Measurements from ENCODE around the gene CDK11B. TPM values are rescaled to one million over a fixed set of nuclear protein-coding genes. Genes with fewer than 3 reads are reported as not detected.
"Not testable (repeated sequence)": the region's sequence is repeated elsewhere in the genome, so short reads cannot be mapped to it uniquely, and the experiment has no call there.

Gene CDK11B
- total RNA-seq, 4 donors from 2014 or later, result 19.4 to 42.3 (median 21.8) TPM

DNA sequence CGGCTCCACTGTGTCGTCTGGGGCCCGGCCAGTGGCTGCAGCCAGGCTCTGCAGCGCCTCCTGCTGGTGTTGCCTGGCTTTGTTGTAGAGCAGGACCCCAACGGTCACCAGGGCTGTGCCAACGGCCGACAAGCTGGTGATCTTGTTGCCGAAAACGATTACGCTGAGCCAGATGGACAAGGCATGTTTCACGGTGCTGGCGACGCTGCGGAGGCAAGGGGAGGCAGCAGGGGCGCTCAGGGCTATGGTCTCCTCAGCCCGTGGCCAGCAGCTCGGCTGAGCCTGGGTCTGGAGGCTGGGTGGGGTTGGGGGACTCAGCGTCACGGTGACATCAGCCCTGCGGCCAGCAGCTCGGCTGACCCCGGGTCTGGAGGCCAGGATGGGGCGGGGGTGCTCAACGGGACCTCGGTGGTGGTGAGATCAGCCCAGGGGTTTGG is 7.0 kb upstream of the CDK11B start:
- 84 to 89% methylated on average over 23 to 25 of the region's 25 CpGs for WGBS, 2 donors
- no peak overlapping the region for H3K4me3 ChIP-seq (ENCODE audit: low read depth, poor library complexity, severe bottlenecking)
- no peak for TF ChIP-seq POLR2A (IDR thresholded peaks at IDR 0.05)
- TF ChIP-seq, protein P1, sequence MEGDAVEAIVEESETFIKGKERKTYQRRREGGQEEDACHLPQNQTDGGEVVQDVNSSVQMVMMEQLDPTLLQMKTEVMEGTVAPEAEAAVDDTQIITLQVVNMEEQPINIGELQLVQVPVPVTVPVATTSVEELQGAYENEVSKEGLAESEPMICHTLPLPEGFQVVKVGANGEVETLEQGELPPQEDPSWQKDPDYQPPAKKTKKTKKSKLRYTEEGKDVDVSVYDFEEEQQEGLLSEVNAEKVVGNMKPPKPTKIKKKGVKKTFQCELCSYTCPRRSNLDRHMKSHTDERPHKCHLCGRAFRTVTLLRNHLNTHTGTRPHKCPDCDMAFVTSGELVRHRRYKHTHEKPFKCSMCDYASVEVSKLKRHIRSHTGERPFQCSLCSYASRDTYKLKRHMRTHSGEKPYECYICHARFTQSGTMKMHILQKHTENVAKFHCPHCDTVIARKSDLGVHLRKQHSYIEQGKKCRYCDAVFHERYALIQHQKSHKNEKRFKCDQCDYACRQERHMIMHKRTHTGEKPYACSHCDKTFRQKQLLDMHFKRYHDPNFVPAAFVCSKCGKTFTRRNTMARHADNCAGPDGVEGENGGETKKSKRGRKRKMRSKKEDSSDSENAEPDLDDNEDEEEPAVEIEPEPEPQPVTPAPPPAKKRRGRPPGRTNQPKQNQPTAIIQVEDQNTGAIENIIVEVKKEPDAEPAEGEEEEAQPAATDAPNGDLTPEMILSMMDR (IDR thresholded peaks at IDR 0.05), result no peak
- no peak for DNase-seq (ENCODE audit: low spot score in 2 of 2)
- intact Hi-C loops (cut with DNase I; ENCODE audit: low total_unique reads), result no loop called here

GRCh38 chr1:1664941-1665814 is 6.4 kb upstream of the CDK11B start:
- intact Hi-C loops (cut with DNase I; ENCODE audit: low total_unique reads), result no loop called here
- no peak for DNase-seq (ENCODE audit: low spot score in 2 of 2)
- H3K4me3 ChIP-seq (ENCODE audit: low read depth, poor library complexity, severe bottlenecking), result no peak overlapping the region
- WGBS, 2 donors, result 90 to 91% methylated on average over 20 to 27 of the region's 27 CpGs
- no peak for TF ChIP-seq POLR2A (IDR thresholded peaks at IDR 0.05)
- TF ChIP-seq, protein P1 (IDR thresholded peaks at IDR 0.05), result no peak

DNA sequence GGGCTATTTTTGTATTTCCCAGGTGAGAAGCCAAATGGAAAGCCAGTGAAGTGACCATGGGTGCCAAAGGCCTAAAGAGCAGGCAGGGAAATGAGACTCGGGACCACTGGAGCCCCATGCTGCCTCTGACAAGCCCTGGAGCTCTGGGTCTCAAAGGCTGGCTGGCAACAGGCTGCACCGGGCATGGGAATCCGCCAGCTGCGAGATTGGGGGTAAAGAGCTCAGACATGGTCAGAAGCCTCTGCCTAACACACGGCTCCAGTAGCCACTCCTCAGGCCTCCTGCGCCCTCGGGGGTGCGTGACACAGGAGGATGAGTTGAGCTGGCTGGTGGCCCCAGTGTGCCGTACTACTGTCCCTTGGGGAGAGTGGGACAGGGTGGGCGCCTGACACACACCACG is 5.5 kb upstream of the CDK11B start:
- 65 to 66% methylated on average over 2 of the region's 11 CpGs for WGBS, 2 donors

GRCh38 chr1:1662830-1663560 is 4.2 kb upstream of the CDK11B start:
- intact Hi-C loops (cut with DNase I; ENCODE audit: low total_unique reads); DNase-seq (ENCODE audit: low spot score in 2 of 2); H3K4me3 ChIP-seq (ENCODE audit: low read depth, poor library complexity, severe bottlenecking): not testable (repeated sequence)
- 53 to 58% methylated on average over 15 of the region's 15 CpGs for WGBS, 2 donors

More for the DNA sequence above, 5.5 kb upstream of the CDK11B start:
- intact Hi-C loops (cut with DNase I; ENCODE audit: low total_unique reads); H3K4me3 ChIP-seq (ENCODE audit: low read depth, poor library complexity, severe bottlenecking); DNase-seq (ENCODE audit: low spot score in 2 of 2): not testable (repeated sequence)

GRCh38 chr1:1662392-1662791 is 3.6 kb upstream of the CDK11B start:
- H3K4me3 ChIP-seq (ENCODE audit: low read depth, poor library complexity, severe bottlenecking); DNase-seq (ENCODE audit: low spot score in 2 of 2); intact Hi-C loops (cut with DNase I; ENCODE audit: low total_unique reads): not testable (repeated sequence)
- 58 to 61% methylated on average over 4 to 9 of the region's 9 CpGs for WGBS, 2 donors

GRCh38 chr1:1648265-1648664 is 10.5 kb downstream of the CDK11B start:
- intact Hi-C loops (cut with DNase I; ENCODE audit: low total_unique reads), result not testable (repeated sequence)

DNA sequence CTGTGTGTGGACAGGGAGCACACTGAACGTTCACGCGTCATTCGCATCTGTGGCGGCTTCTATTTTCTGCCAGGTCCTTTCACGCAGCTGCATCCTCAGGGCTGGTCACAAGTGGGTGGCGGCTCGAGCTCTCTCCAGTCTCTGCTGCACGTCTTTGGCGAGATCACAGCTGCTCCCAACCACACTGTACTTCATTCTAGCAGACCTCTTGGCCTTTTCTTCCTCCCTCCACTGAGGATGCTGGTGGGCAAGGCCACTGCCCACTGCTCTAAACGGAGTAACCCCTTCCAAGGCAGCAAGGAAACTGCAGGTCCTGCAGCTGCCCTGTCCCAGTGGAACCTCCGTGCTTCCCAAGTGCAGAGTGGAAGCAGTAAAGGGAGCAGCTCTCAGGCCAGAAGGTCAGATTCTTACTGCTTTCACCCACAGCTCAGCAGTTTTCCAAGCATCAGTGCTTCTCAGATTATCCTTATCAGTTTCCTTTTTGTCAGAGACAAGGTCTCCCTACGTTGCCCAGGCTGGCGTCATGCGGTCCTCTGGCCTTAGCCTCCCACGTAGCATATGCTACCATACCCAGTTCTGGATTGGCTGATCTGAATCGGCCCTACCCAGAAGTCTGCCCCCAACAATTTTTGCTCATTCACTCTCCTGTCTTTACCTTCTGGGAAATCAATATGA is 11.1 kb downstream of the CDK11B start:
- H3K4me3 ChIP-seq (ENCODE audit: low read depth, poor library complexity, severe bottlenecking); intact Hi-C loops (cut with DNase I; ENCODE audit: low total_unique reads); DNase-seq (ENCODE audit: low spot score in 2 of 2): not testable (repeated sequence)
- WGBS, 2 donors, result 89 to 92% methylated on average over 17 of the region's 17 CpGs

More at GRCh38 chr1:1648265-1648664, 10.5 kb downstream of the CDK11B start:
- DNase-seq (ENCODE audit: low spot score in 2 of 2), result peak in 1 of 2 donors; percentile 53
- H3K4me3 ChIP-seq (ENCODE audit: low read depth, poor library complexity, severe bottlenecking), result not testable (repeated sequence)
- 94 to 95% methylated on average over 11 of the region's 11 CpGs for WGBS, 2 donors

DNA sequence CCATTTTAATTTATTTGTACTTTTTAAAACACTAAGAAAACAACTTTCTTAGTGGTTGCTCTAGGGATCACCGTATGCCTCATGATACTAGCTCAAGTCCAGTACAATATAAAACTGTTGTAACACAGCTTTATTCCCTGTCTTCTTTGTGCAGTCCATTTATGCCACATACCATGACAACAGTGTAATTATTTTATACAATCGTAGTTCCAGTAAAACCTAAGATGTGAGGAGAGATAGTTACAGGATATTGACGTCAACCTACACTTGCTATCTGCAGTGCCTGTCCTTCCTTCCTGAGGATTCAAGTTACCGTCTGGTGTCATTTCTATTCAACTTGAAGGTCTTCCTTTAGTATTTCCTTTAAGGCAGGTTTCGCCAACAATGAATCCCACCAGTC is 12.5 kb downstream of the CDK11B start:
- WGBS, 2 donors, result 78 to 79% methylated on average over 4 to 5 of the region's 5 CpGs
- DNase-seq (ENCODE audit: low spot score in 2 of 2); H3K4me3 ChIP-seq (ENCODE audit: low read depth, poor library complexity, severe bottlenecking); intact Hi-C loops (cut with DNase I; ENCODE audit: low total_unique reads): not testable (repeated sequence)

- WGBS, 2 donors, result 92 to 95% methylated on average over 16 to 26 of the region's 38 CpGs
- intact Hi-C loops (cut with DNase I; ENCODE audit: low total_unique reads); H3K4me3 ChIP-seq (ENCODE audit: low read depth, poor library complexity, severe bottlenecking): not testable (repeated sequence)
- DNase-seq (ENCODE audit: low spot score in 2 of 2), result peak in 1 of 2 donors; percentile 52
Observed at GRCh38 chr1:1640711-1641461, 17.9 kb downstream of the CDK11B start.

DNA sequence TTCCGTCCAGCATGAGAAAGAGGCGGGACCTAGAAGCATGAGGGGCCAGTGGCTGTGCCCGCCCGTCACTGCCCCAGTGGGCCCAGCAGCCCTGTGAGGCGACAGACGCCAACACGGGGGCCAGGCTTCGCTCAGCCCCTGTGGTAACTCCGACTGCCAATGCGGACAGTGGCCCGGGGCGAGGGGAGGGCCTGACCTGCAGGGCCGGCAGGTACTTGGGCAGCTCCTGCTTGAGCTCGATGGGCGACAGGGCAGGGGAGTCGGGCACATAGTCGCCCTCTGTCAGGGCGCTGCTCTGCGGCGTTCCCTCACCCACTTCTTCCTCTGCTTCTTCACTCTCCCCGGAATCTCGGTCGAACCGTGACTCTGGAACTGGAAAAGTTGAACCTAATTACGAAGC is 18.7 kb downstream of the CDK11B start:
- intact Hi-C loops (cut with DNase I; ENCODE audit: low total_unique reads); H3K4me3 ChIP-seq (ENCODE audit: low read depth, poor library complexity, severe bottlenecking): not testable (repeated sequence)
- WGBS, 2 donors, result 89 to 90% methylated on average over 9 to 17 of the region's 25 CpGs
- DNase-seq (ENCODE audit: low spot score in 2 of 2), result peak in 1 of 2 donors; percentile 78

- intact Hi-C loops (cut with DNase I; ENCODE audit: low total_unique reads); H3K4me3 ChIP-seq (ENCODE audit: low read depth, poor library complexity, severe bottlenecking): not testable (repeated sequence)
- peak in 1 of 2 donors; percentile 53 for DNase-seq (ENCODE audit: low spot score in 2 of 2)
- 93 to 95% methylated on average over 15 to 16 of the region's 16 CpGs for WGBS, 2 donors
Observed at GRCh38 chr1:1639368-1639767, 19.4 kb downstream of the CDK11B start.

All from lower leg skin (tissue), 4 donors.